Measurements from ENCODE around the gene RGS3.
"Not testable (repeated sequence)": the region's sequence is repeated elsewhere in the genome, so short reads cannot be mapped to it uniquely, and the experiment has no call there.

The RGS3 gene

DNA sequence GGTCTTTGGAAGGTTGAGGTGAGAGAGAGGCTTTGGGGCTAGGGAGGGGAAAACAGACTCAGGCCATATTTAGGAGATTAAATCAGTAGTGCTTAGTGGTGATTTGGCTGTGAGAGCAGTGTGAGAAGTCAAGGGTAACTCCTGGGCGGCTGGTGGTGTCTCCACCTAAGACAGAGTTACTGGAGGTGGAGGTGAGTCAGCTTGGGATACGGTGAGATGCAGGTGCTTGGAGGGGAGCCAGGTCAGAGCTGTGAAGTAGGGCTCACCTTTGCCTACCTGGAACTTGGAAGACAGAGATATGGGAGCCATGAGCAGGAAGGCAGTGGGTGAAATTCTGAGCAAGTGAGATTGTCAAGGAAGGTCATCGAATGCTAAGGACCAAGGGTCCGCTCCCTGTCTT, 24.5 kb downstream of the RGS3 start:
- DNase-seq (ENCODE audit: low read depth): no peak
- no peak overlapping the region for H3K4me3 ChIP-seq (ENCODE audit: low read length)
- TF ChIP-seq, protein P1, sequence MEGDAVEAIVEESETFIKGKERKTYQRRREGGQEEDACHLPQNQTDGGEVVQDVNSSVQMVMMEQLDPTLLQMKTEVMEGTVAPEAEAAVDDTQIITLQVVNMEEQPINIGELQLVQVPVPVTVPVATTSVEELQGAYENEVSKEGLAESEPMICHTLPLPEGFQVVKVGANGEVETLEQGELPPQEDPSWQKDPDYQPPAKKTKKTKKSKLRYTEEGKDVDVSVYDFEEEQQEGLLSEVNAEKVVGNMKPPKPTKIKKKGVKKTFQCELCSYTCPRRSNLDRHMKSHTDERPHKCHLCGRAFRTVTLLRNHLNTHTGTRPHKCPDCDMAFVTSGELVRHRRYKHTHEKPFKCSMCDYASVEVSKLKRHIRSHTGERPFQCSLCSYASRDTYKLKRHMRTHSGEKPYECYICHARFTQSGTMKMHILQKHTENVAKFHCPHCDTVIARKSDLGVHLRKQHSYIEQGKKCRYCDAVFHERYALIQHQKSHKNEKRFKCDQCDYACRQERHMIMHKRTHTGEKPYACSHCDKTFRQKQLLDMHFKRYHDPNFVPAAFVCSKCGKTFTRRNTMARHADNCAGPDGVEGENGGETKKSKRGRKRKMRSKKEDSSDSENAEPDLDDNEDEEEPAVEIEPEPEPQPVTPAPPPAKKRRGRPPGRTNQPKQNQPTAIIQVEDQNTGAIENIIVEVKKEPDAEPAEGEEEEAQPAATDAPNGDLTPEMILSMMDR (conservative IDR thresholded peaks at IDR 0.05; ENCODE audit: low read depth, low read length): no peak

DNA sequence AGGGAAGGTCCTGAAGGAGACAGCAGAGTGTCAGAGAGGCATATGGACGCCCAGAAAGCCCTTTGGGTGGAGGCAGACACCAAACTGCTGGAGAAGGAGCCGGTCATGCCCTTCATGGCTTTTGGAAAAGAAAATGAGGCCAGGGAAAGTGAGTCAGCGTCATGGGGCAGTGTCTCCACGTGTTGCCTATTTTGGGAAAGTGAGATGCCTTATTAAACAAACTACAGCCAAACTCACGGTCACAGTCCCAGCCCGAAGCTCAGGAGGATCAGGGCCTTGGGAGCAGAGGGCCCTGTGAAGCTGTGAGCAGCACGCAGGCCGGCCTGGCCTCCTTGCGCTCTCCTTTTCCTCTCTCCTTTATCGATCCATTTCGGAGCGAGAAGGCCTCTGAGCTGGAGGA, 25.0 kb downstream of the RGS3 start:
- no peak for DNase-seq (ENCODE audit: low read depth)
- H3K4me3 ChIP-seq (ENCODE audit: low read length): no peak overlapping the region
- TF ChIP-seq, protein P1 (conservative IDR thresholded peaks at IDR 0.05; ENCODE audit: low read depth, low read length): no peak

- not testable (repeated sequence) for DNase-seq (ENCODE audit: low read depth); H3K4me3 ChIP-seq (ENCODE audit: low read length)
Observed at GRCh38 chr9:113491147-113491546, 27.6 kb downstream of the RGS3 start.

DNA sequence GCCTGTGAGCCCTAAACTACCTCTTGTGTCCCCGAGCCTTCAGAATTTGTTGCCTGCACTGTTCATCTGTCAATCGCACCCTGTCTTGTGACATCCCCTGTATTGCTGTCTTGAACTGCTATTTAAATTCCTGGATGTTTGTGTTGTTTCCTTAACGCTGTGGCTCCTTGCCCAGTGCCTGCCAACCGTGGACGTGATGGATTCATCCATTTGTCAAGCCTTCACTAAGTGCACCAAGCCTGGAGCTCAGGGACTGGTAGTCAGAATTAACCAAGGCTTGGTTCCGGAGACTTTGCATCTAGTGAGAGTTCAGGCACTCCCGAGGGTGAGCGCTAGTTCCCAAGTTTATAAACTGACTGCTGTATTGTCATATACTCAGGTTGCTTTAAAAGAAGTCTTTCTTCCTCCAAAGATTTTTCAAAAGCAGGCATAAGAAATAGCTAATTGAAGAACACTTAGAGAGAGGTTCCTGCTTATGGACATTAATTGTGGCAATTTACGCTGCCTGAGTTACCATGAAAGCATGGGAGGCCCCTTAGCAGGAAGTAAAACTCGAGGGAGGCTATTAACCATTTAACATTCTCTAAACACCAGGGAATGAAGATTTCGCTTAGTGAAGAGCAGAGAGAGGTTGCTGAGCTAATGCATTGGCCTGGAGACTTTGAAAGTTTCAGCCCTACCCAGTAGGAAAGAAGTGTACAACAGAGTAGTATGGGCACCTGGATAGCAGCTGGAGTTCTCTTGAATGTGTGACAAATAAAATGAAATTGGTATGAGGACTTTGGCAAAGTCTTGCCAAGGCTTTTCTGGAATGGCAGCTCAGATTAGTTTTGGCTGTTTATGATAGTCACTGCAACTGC, 29.0 kb downstream of the RGS3 start:
- no peak overlapping the region for H3K4me3 ChIP-seq (ENCODE audit: low read length)
- TF ChIP-seq, protein P1 (conservative IDR thresholded peaks at IDR 0.05; ENCODE audit: low read depth, low read length): no peak
- no peak for DNase-seq (ENCODE audit: low read depth)

GRCh38 chr9:113493203-113493520, 29.6 kb downstream of the RGS3 start:
- no peak for DNase-seq (ENCODE audit: low read depth)

DNA sequence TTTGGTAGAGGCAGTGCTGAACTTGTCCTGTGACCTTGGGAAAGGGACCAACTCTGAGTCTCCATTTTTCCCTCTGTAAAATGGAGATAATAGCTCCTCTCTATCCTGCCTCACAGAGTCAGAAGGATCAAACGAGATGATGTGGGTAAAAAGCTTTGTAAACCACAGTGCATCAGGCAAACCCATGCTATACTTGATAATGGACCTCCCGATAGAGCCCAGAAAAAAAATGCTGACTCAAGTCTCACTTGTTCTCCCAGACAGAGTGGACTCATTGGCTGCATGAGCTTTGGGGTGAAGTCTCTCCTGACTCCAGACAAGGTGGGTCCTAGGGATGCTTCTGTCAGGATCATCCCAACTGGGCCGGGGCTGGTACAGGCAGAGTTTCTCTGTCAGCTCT, 32.0 kb downstream of the RGS3 start:
- TF ChIP-seq, protein P1 (conservative IDR thresholded peaks at IDR 0.05; ENCODE audit: low read depth, low read length): no peak
- no peak for DNase-seq (ENCODE audit: low read depth)
- H3K4me3 ChIP-seq (ENCODE audit: low read length): no peak overlapping the region

More at GRCh38 chr9:113493203-113493520, 29.6 kb downstream of the RGS3 start:
- H3K4me3 ChIP-seq (ENCODE audit: low read length): no peak overlapping the region
- TF ChIP-seq, protein P1 (conservative IDR thresholded peaks at IDR 0.05; ENCODE audit: low read depth, low read length): no peak

GRCh38 chr9:113497051-113497450, 33.5 kb downstream of the RGS3 start:
- DNase-seq (ENCODE audit: low read depth): no peak
- H3K4me3 ChIP-seq (ENCODE audit: low read length): no peak overlapping the region
- TF ChIP-seq, protein P1 (conservative IDR thresholded peaks at IDR 0.05; ENCODE audit: low read depth, low read length): no peak

Data from retinal pigment epithelial cell (primary cell).